NCI-H1694 (cell line): Measurements from ENCODE around the gene NUP107.

Source experiments
- DNase-seq: peaks from one replicate; lab custom pipeline; 2025; lab: John Stamatoyannopoulos, UW

Gene NUP107

DNA sequence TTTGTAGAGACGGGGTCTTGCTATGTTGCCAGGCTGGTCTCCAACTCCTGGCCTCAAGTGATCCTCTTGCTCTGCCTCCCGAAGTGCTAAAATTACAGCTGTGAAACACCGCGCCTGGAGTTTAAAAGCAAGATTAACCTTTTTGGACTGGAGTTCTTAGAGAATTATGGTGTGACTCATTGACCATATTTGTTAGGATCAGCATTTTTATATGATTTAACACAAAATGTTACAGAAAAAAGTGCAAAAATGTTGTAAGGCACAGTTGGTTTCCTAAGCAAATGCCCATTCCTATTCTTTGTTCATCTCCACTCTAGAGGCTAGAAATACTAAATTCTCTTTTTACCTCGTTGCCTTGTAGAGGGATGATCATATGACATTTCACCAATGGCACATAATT is 86.8 kb downstream of the NUP107 start:
- DNase-seq, result no peak

DNA sequence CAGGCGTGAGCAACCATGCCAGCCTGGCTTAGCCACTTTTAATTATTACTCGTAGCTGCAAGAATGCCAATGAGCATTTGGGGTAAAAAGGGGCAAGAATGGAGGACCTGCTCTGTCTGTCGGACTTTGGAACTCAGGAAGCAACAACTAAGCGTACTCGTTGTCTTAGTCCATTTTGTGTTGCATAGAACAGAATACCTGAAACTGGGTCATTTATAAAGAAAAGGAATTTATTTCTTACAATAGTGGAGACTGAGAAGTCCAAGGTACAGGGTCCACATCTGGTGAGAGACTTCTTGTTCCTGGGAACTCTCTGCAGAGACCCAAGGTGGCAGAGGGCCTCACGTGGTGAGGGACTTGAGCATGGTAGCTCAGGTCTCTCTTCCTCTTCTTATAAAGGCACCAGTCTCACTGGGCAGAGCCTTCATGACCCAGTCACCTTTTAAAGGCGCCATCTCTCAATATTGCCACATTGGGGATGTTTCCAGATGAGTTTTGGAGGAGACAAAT is 88.4 kb downstream of the NUP107 start:
- DNase-seq, result no peak

DNA sequence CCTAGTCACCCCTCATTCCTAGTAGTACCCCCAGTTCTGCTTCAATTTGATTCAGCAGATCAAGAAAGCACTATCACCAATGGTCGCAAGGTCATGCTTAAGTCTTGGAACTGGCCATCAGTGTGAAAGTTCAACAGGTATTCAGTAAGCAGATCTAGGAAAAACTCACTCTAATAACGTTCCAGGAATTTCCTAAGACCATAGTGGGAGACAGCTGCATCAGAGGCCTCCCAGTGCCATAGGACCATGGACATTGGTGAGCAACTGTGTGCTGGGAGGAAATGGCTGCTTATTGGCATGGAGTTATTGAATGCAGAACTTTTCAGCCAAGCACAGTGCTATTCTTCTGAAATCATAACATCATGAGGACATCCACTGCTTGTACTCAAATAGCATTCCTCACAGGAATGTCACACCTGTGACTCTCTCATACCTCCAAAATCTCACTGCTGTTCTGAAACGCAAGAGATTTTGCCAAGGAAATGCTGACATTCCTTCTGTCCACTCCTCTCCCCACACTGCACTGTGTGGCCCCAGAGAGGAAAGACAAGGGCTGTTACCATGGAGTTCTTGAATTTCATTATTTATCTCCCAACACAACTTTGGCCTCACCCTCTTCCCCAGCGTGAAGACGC is 90.3 kb downstream of the NUP107 start:
- no peak for DNase-seq

DNA sequence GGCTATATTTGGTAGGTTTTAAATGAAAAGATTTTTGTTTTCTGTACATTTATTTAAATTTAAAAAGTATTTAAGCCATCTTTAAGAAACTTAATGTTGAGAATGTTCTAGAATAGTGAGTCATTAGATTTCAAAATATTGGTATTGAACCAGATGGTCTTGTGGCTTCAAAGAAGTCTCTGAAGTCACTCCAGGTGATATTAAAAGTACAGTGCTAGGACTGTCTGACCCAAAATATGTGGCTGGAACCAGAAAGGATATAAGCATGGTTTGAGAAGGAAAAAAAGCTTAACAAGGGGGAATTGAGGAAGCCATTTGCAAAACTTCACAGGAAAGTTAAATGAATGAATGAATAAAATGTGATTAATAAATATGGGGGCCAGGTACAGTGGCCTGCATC is 92.5 kb downstream of the NUP107 start:
- no peak for DNase-seq

DNA sequence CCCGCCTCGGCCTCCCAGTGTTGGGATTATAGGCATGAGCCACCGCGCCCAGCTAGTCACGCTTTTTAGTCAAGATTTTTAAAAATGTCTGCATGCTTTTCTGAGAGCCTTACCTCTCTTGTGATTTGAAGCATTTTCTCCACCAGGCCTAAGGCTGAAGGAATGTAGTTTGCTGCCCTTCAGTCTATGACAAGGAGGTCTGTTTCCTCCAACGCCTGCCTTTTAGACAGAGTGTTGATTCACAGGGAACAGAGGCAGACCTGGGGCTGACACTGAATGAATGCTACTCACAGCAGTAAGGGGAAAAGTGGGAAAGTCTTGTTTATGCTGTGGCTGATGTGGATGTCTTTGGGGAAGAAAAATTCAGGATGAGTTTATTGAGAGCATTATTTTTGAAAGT is 94.0 kb downstream of the NUP107 start:
- no peak for DNase-seq

DNA sequence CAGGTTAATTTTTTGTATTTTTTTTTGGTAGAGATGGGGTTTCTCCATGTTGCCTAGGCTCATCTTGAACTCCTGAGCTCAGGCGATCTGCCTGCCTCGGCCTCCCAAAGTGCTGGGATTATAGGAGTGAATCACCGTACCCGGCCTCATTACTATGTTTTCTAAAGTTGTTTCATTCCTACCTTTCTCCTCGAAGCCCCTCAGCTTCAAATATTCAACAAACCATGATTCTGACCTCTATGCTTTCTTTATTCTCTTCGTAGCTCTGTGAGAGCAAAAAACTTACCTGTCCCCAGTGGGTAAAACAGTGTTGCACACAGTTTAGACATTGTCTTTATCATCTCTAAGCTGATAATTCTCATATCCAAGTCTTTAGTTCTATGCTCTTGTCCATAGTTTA is 95.0 kb downstream of the NUP107 start:
- DNase-seq, result no peak

DNA sequence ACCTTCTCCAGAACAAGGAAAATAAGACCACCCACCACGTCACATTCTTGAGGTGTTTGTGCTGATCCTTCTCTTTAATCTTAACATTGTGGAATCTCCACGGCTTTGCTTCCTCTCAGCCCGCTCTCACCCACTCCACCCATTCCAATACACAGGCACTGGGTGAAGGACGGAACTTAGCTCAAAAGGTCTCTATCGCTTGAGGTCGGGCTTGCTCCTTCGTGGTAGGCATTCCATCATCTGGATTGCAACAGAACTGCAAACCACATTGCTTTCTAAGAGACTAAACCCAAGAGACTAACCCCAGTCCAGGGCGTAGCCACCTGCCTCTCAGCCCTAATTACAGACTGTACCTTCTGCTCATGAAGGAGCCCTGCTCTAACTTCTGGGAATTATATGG is 97.2 kb downstream of the NUP107 start:
- no peak for DNase-seq

DNA sequence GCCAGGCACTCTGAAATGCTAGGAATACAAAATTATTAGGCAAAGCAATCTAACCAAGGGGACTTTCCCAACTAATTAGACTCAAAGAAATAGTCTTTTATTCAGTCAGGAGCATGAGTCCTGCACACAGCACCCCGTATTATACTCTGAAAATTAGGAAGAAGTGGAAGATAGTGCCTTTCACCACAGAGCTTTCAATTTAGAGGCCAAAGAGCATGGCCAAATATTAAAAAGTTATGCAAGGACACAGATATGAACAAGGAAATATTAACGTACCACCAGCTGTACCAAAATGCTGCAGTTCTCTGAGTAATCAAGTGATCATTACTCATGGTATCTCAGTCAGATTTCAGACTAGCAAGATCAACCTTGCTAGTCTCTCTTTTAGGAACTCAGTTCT is 98.6 kb downstream of the NUP107 start:
- no peak for DNase-seq

DNA sequence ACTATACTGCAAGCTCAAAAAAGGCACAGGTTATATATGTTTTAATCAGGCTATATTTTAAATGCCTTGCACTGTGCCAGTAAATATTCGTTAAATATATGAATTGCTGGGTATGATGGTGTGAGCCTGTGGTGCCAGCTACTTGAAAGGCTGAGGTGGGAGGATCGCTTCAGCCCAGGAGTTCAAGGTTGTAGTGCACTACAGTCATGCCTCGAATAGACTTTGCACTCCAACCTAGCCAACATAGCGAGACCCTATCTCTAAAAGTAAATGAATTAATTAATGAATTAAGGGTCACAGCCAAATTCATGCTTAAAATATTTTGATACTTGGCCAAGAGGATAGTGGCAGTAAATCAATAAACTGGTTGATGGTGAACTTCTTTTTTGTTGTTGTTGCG is 99.0 kb downstream of the NUP107 start:
- DNase-seq, result no peak

DNA sequence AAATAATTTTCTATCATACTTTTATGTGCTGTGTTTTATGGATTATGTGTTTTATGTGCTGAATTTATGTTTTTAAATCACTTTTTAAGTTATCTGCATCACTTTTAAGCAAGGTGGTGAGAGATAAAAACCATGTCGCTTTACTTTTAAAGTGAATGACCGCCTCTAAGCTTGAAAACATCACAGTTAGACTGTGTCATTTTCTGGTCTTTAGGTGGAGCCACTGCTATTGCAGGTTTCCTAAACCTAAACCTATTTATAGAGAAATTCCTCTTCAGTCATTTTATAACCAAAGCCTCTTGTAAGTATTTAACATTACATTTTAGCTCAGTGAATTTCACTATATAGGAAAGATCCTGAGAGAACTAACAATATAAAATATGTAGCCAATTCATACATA is 100.2 kb downstream of the NUP107 start:
- DNase-seq, result no peak

DNA sequence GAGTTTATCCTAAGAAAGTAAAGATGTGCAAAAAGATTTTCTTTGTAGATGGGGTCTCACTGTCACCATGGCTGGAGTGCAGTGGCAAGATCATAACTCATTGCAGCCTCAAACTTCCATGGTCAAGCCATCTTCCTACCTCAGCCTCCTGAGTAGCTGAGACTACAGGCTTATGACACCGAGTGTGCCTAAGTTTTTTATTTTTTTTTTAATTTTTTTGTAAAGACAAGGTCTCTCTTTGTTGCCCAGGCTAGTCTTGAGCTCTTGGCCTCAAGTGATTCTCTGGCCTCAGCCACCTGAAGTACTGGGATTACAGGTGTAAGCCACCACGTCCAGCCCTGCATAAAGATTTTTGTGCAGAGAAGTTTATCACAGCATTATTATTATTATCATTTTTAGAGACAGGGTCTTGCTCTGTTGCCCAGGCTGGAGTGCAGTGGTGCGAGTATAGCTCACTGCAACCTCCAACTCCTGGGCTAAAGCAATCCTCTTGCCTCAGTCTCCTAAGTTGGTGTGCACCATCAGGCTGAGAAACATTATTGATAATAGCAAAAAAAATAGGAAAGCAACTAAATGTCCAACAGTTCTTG is 101.9 kb downstream of the NUP107 start:
- DNase-seq, result no peak

DNA sequence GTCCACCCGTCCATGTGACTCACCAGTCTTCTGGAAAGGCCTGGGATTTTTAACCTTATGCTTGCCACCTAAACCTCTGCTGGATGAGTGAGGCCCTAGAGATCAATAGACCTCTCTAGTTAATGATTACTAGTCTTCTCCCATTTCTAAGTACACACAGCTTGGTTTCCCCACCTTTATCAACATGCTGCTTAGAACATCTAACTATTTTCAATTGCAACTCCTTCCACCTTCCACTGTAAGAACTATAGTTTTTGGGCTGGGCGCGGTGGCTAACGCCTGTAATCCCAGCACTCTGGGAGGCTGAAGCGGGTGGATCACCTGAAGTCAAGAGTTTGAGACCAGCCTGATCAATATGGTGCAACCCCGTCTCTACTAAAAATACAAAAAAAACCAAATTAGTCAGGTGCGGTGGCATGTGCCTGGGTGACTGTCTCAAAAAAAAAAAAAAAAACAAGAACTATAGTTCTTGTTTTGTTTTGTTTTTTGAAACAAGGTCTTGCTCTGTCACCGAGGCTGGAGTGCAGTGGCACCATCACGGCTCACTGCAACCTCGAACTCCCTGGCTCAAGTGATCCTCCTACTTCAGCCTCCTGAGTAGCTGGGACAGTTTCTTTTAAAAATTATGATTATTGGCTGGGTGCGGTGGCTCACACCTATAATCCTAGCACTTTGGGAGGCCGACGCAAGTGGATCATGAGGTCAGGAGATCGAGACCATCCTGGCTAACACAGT is 102.5 kb downstream of the NUP107 start:
- DNase-seq, result no peak

DNA sequence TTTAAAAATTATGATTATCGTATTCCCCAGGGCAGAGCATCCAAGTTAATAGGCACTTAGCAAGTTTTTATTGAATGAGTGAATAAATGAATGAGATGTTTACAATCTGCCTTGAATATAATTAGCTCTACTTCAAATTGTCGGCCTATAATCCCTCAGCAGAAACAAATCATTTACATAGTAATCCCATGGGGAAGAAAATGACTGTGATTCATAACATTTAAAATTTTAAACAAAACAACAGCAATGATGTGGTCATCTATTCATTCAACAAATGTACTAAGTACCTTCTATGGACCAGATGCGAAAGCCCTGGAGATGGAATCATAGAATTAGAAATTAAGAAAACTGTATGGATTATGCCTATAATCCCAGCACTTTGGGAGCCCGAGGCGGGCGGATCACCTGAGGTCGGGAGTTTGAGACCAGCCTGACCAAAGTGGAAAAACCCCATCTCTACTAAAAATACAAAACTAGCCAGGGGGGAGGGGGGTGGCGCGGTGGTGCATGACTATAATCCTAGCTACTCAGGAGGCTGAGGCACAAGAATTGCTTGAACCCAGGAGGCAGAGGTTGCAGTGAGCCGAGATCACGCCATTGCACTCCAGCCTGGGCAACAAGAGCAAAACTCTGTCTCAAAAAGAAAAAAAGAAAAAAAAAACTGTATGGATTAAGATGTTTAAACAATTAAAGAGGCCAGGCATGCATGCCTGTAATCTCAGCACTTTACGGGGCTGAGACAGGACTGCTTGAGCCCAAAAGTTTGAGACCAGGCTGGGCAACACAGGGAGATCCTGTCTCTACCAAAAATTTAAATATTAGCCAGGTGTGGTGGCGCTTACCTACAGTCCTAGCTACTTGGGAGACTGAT is 103.5 kb downstream of the NUP107 start:
- DNase-seq, result no peak

DNA sequence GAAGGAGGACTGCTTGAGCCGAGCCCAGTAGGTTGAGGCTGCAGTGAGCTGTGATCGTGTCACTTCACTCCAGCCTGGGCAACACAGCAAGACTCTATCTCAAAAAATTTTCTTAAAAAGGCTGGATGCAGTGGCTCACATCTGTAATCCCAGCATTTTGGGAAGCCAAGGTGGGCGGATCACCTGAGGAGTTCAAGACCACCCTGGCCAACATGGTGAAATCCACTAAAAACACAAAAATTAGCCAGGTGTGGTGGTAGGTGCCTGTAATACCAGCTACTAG is 104.1 kb downstream of the NUP107 start:
- no peak for DNase-seq

DNA sequence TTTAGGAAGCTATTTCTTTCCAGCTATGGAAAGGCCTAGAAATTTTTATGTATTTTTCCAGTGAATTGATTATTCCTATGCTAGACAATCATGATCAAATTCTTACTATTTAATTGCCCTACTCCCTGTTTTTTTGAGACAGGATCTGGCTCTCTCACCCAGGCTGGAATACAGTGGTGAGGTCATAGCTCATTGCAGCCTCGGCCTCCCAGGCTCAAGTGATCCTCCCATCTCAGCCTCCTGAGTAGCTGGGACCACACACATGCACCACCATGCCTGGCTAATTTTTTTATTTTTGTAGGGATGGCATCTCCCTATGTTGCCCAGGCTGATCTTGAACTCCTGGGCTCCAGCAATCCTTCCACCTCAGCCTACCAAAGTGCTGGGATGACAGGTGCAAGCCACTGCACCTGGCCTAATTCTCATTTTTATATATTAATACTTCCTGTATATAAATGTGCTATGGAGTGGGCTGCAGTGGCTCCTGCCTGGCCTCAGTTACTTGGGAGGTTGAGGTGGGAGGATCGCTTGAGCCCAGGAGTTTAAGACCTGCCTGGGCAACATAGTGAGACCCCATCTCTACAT is 105.2 kb downstream of the NUP107 start:
- no peak for DNase-seq

DNA sequence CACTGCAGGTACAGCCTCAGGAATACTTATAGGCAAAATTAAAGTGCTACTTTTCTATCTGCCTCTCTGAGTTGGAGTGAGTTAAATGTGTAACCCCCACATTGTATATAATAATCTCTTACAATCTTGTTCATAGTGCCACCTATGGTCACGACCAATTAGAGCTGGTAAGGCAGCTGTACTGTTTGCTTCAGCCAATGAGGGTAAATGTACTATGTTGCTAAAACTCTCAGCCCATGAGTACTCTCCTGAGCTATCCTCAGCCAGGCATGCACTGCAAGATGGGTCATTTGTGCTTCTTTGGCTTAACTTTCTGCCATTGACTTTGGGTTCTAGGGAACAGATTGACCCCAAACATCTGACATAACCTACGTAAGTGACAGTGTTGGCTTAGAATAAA is 106.2 kb downstream of the NUP107 start:
- peak; percentile 5 for DNase-seq

DNA sequence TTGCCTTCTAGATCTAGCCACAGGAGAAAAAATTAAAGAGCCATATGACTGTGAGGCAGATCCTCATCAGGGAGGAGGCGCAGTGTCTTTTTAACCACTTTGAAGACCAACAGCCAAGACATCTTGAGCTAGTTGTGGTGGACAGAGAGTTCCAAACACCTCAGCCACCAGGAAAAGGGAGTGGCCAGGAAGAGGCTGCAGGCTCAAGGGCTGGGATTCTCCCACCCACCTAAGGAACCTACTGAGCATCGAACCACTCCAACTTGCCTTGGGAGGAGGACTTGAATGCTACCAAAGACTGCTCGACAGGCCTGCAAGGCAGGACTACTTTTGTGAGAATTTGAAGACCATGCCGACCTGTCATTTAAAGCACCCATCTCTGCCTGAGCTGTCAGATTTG is 106.7 kb downstream of the NUP107 start:
- DNase-seq, result no peak

DNA sequence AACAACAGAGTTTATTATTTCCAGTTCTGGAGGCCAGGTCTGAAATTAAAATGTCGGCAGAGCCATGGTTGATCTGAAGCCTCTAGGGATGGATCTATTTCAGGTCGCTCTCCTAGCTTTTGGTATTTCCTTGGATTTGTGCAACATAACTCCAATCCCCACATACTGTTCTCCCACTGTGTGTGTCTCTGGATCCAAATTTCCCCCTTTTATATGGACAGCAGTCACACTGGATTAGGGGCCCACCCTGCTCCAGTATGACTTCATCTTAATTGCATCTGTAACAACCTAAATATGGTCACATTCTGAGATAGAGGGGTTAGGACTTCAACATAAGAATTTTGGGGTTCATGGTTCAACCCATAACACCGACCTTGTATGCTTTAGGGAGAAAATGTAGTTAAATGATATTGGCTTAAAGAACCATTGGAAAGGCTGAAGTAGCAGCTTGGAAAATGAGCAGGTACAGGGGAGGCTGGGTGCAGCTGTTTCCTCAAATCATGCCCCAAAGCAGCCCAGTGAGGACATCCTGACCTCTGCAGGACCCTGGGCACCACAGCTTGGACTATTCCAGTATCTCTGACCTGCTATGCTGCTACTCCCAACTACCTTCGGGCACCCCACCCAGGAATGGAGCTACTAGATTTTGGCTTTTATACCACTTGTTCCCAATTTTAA is 107.3 kb downstream of the NUP107 start:
- DNase-seq, result no peak

DNA sequence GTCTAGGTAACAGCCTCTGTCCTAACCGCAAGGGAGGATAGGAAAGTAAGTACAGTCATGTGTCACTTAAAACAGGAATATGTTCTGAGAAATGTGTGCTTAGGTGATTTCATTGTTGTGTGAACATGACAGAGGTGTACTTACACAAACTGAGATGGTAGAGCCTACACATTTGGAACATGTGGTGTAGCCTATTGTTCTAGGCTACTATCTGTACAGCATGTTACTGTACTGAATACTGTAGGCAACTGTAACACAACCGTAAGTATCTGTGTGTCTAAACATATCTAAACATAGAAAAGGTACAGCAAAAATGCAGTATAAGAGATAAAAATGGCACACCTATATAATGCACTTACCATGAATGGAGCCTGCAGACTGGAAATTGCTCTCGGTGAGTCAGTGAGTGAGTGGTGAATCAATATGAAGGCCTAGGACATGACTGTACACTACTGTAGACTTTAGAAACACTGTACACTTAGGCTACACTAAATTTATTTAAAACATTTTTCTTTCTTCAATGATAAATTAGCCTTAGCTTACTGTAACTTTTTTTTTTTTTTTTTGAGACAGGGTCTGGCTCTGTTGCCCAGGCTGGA is 108.0 kb downstream of the NUP107 start:
- no peak for DNase-seq
